Heart left ventricle (tissue), 13 donors: ENCODE data around the gene NDST3.

Source experiments
- POLR2A ChIP-seq, 2 donors: fragments of 450-650 bp; IDR thresholded peaks; one replicate each; pipeline ENCODE4 v1.6.1; 2017; ENCODE audit warnings: antibody characterized with exemption in 2 of 2, mild to moderate bottlenecking in 2 of 2, moderate library complexity in 2 of 2
- TF ChIP-seq, protein P1 (sequence below), 12 donors: fragments of 200-600 bp; sonication (generic) in 4 of 12; IDR thresholded peaks; one replicate each; pipeline versions ENCODE4 v1.5.0 to v1.8.0; 2018 to 2022; ENCODE audit warnings: antibody characterized with exemption in 12 of 12, mild to moderate bottlenecking in 5 of 12
- donor health status: ischemic (EF 13 %, LVEDD 7.1; RV severe dilation, severe dysfunction).
- donor health status: DM: no; HTN: yes; CAD: no.
- donor health status: DM: no; HTN: no; CAD: no.
- donor health status: ischemic (EF 25% LVEDD 6.9; RV normal size, moderate dysfunction).
- donor health status: ischemic (EF 25% LVEDD 5.7; RV mildly dilated, moderate dysfunction).
- donor health status: ischemic (EF 35%, LVEDD 5.7; RV mildly dilated, moderate dysfunction).
- donor health status: nonischemic (EF 11% LVEDD 7.7; RV severe dilation, severe dysfunction).
- donor health status: DM: yes; HTN: yes; CAD: no.
- donor health status: PGD.
- donor health status: ischemic (EF 29% LVEDD 5.4; RV normal size, mild dysfunction).
- donor health status: nonischemic (EF 23%, LVEDD 6.1; RV moderate dilation, normal function).

DNA sequence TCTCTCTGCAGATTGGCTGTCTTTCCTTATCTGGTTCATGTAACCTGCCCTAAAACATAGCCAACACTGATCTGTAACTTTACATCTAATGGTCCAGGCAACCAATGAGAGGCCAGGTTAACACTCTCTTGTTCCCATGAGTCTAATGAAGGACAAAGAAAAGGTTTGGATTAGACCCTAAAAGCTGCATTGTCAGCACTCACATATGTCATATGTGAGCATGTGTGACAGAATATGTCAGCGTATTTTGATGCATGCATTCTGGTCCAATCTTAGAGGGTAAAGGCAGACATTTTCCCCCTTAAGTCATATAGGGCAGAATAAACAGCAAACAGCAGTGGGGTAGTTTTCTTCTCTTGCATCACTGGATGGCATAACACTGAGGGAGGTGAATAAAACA, 3.7 kb downstream of the NDST3 start:
- TF ChIP-seq, protein P1, sequence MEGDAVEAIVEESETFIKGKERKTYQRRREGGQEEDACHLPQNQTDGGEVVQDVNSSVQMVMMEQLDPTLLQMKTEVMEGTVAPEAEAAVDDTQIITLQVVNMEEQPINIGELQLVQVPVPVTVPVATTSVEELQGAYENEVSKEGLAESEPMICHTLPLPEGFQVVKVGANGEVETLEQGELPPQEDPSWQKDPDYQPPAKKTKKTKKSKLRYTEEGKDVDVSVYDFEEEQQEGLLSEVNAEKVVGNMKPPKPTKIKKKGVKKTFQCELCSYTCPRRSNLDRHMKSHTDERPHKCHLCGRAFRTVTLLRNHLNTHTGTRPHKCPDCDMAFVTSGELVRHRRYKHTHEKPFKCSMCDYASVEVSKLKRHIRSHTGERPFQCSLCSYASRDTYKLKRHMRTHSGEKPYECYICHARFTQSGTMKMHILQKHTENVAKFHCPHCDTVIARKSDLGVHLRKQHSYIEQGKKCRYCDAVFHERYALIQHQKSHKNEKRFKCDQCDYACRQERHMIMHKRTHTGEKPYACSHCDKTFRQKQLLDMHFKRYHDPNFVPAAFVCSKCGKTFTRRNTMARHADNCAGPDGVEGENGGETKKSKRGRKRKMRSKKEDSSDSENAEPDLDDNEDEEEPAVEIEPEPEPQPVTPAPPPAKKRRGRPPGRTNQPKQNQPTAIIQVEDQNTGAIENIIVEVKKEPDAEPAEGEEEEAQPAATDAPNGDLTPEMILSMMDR (IDR thresholded peaks at IDR 0.05) = no peak
- TF ChIP-seq POLR2A (IDR thresholded peaks at IDR 0.05) = no peak
